ENCODE results near the gene RBP3. TPM values are rescaled to one million over a fixed set of nuclear protein-coding genes. Genes with fewer than 3 reads are reported as not detected.

The RBP3 gene
- total and polyA plus RNA-seq, 11 donors = not detected

DNA sequence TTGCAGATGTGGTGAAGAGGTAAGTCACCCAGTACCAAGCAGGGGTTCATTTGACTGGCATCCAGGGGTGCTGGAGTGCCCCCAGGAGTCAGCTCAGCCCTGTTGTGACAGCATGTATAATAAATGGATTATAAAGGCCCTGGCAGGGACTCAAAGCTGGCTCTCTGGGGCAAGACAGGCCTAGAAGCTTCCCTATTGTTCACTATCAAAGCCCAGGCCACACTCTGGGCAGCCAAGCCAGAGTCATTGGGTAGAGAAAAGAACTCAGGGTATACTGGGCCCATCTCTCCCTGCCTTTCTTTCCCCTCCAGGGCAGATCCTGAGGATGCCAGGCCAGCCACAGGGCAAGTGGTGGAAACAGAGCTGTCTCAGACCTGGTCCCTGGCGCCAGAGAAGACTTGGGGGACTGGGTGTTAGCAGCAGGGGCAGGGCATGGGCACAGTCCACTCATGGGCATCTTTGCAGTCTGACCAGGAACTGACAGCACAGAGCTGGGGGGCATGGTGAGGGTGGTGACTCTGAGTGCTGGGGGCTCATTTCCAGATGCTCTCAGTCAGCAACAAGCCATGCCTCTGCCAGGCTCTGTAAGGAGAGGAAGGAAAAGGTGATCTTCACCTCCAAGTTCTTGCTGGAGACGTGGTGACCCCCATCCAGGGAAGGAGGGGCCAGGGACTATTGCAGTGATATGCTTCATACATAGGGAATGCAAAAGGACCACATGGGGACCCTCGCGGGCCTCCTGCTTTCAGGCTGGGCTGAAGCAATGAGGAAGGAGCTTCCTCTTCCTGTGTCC lies 11.7 kb downstream of the RBP3 start:
- no peak for TF ChIP-seq POLR2A (IDR thresholded peaks at IDR 0.05)
- TF ChIP-seq, protein P1, sequence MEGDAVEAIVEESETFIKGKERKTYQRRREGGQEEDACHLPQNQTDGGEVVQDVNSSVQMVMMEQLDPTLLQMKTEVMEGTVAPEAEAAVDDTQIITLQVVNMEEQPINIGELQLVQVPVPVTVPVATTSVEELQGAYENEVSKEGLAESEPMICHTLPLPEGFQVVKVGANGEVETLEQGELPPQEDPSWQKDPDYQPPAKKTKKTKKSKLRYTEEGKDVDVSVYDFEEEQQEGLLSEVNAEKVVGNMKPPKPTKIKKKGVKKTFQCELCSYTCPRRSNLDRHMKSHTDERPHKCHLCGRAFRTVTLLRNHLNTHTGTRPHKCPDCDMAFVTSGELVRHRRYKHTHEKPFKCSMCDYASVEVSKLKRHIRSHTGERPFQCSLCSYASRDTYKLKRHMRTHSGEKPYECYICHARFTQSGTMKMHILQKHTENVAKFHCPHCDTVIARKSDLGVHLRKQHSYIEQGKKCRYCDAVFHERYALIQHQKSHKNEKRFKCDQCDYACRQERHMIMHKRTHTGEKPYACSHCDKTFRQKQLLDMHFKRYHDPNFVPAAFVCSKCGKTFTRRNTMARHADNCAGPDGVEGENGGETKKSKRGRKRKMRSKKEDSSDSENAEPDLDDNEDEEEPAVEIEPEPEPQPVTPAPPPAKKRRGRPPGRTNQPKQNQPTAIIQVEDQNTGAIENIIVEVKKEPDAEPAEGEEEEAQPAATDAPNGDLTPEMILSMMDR (IDR thresholded peaks at IDR 0.05) = no peak
- no peaks in the 10 kb centered on the region for H3K27me3 ChIP-seq
- no peak overlapping the region for H3K27ac ChIP-seq
- 52 to 80% (median 70%) methylated on average over 3 to 4 of the region's 4 CpGs for WGBS, 4 donors
- H3K4me1 ChIP-seq = peaks cover 0 to 13% (median 0%) of the 10 kb centered on the region in 12 donors
- no peak overlapping the region for H3K4me3 ChIP-seq
- intact Hi-C loops (cut with DNase I) = loop anchor here in 1 of 10 donors (10.0 kb wide), 1 partner anchor 95 kb away; no protein-coding TSS in a partner anchor
- H3K36me3 ChIP-seq = no peaks in the 10 kb centered on the region
- H3K9me3 ChIP-seq = no peaks in the 10 kb centered on the region
- no peak for ATAC-seq
- no peak for DNase-seq

DNA sequence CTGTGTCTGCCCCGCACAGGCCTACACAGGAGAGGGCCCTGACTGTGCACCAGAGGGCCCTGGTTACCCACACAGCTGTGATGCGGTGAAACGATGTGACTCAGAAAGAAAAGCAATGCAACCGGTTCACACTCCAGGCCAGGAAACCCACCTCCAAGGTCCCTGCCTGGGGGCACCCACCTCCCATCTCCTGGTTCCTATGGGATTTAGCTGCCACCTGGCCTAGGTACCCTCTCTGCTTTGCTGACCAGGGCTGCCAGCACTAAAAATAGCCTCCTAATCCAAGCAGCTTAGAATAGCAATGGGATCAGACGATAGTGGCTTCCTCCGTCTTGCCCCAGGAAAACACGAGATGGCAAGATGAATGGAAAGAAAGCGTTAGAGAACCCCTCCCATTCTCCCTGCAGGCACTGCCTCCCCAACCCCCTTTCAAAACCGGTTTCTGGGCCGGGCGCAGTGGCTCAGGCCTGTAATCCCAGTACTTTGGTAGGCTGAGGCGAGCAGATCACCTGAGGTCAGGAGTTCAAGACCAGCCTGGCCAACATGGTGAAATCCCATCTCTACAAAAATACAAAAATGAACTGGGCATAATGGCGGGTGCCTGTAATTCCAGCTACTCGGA lies 12.4 kb downstream of the RBP3 start:
- intact Hi-C loops (cut with DNase I) = loop anchor here in 1 of 10 donors (10.0 kb wide), 1 partner anchor 94 kb away; no protein-coding TSS in a partner anchor
- peak in 3 of 4 donors; percentile 38 to 70 (median 40) for ATAC-seq
- no peaks in the 10 kb centered on the region for H3K9me3 ChIP-seq
- H3K4me3 ChIP-seq = no peak overlapping the region
- no peaks in the 10 kb centered on the region for H3K36me3 ChIP-seq
- TF ChIP-seq, protein P1 (IDR thresholded peaks at IDR 0.05) = no peak
- no peak for TF ChIP-seq POLR2A (IDR thresholded peaks at IDR 0.05)
- WGBS, 4 donors = 68 to 86% (median 71%) methylated on average over 14 of the region's 14 CpGs
- H3K4me1 ChIP-seq = peaks cover 0 to 13% (median 0%) of the 10 kb centered on the region in 12 donors
- H3K27me3 ChIP-seq = no peaks in the 10 kb centered on the region
- no peak for DNase-seq
- no peak overlapping the region for H3K27ac ChIP-seq

DNA sequence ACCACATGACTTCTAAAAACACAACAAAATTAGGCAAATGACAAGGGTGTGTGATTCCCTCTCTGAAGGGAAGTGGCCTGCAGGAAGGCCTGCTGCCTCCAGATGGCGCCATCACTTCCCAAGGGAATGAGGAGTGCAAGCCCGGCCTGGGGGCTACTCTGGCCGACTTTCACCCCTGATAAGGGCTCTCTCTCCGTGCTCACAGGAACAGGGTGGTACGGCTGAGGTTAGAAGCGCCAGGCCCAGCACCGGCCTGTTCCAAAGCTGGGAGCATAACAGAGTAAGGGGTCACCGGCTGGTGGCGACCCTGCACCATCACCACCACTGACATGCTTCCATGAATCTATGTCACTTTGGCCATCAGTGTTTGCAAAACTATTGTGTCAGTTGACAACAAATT lies 13.1 kb downstream of the RBP3 start:
- peak in 1 of 4 donors; percentile 49 for ATAC-seq

More for the DNA sequence above, 13.1 kb downstream of the RBP3 start:
- intact Hi-C loops (cut with DNase I) = loop anchor here in 1 of 10 donors (10.0 kb wide), 1 partner anchor 94 kb away; no protein-coding TSS in a partner anchor
- WGBS, 4 donors = 53 to 62% (median 58%) methylated on average over 9 of the region's 9 CpGs
- H3K4me3 ChIP-seq = no peak overlapping the region
- no peak for TF ChIP-seq POLR2A (IDR thresholded peaks at IDR 0.05)
- TF ChIP-seq, protein P1 (IDR thresholded peaks at IDR 0.05) = peak; percentile 37 to 70 (median 56)
- no peaks in the 10 kb centered on the region for H3K9me3 ChIP-seq
- no peak overlapping the region for H3K27ac ChIP-seq
- H3K4me1 ChIP-seq = peaks cover 0 to 13% (median 0%) of the 10 kb centered on the region in 12 donors
- no peak for DNase-seq
- H3K27me3 ChIP-seq = no peaks in the 10 kb centered on the region
- no peaks in the 10 kb centered on the region for H3K36me3 ChIP-seq

Measured in heart left ventricle (tissue), 16 donors.